Stimulated activated CD8-positive, alpha-beta memory T cell treated with anti-CD3 and anti-CD28 coated beads, Interleukin-15, amount 100 ng/mL, for 1 hour (primary cell): ENCODE data around the gene MEOX2.

ENCODE experiments used
- DNase-seq: peaks from one replicate; pipeline ENCODE4 v3.0.0-alpha.2; 2020; ENCODE audit warnings: low read depth

Gene MEOX2

DNA sequence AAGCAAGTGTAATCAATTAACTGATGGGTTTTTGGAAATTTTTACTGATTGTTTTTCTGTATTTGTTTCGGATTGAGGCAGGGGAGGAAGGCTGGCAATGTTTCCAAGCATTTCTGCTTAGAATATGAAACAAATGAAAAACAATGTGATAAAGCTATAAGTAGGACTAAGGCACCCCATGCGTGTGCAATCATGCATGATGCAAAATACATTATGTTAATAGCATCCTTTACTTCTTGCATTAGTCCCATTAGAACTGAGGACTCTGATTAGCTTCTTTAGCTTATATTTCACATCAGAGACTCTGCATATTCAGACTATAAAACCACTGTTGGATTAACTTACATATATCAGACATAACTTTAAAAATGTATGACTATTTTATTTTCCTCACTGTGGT, 76.0 kb downstream of the MEOX2 start:
- no peak for DNase-seq

DNA sequence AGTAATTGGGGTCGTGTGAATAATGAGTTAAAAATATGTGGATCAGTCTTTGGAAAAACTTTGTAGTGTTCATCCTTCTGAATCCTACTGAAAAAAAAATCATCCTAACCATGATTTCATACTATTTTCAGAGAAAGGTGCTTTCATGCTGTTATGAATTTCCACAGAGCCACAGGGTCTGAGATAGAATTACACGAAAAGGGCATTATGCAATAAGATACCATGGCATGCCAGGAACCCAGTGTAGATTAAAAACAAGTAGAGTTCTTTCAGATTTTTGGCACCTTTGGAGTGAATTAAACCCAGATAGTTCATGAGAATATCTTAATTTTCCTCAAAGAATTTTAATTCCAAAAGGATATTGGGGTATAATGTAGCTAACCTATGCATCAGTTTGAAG, 77.2 kb downstream of the MEOX2 start:
- DNase-seq, result no peak

DNA sequence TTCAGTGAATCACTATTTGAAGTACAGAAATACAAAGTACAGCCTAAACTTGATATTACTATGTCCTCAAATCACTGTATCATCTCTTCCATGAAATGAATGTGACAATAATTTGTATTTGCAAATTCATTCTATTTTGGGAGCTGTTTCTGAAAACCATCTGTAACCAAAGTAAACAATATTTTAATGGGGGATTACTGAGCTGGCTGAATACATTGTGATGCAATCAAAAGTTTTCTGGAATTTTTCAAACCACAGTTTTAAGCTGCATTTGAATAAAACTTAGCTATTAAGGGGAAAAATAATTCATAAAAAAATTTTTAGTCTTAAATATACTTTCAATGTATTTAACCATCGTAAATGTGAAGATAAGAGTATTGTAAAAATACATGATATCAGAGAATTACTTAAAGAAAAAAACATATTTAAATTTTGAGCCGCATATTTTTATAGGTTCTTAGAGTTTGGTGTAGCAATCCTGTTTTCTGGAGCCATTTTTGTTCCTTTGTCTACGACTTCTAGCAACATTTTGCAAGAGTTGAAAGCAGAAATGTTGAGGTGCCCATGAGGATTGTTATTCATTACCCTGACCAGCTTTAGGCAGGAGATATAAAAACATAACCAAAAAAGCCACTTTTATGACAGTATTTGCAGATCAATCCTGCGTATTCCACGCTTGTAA, 78.8 kb downstream of the MEOX2 start:
- DNase-seq, result no peak

DNA sequence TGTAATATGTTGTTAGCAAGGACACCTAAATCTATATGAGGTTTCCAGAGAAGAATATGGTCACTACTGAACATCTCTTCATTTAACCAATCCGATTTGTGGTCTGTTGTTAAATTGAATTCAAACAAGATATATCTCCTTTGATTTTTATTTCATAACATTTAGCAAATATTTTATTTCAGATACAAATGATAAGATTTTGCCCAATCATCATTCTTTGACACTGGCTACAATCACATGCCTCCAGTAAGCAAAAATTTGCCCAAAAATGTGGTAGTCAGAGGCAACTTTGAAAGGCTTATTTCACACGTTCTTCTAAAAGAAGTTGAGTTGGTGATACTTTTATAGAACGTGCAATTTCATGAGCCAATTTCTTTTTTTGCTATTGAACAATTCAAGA, 79.9 kb downstream of the MEOX2 start:
- no peak for DNase-seq

DNA sequence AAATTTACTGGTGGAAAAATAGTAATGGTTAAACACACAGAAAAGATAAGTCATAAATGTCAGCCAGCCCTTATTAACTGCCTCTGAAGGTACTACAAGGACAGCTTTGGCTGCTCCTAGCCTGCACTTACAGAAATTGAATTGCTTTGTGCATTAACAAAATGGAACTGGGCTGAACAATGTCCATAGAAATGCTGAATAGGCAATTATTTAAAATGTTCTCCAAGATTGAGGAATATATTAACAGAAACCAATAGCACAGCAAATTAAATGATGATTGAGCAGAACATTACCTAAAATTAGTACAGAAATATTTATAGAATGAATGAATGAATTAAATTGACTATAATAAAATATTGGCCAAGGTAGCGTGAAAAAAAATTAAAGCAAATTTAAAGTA, 82.3 kb downstream of the MEOX2 start:
- DNase-seq, result no peak

DNA sequence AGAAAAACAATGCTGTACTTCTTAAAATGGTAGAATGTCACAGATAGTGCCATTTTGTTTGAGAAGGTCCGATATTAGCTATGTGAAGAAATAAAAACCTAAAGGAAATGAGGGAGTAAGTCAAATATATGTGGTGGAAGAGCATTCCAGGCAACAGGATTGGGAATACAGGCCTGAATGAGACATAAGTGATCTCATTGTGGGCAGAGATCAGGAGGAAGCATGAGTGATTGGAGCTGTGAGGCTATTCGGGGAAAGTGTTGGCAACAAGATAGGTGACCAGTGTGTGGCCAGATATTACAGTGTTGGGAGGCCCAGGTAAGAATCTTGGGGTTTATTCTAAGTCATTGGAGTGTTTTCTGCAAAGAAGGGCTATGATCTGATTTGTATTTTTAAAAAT, 83.4 kb downstream of the MEOX2 start:
- no peak for DNase-seq

DNA sequence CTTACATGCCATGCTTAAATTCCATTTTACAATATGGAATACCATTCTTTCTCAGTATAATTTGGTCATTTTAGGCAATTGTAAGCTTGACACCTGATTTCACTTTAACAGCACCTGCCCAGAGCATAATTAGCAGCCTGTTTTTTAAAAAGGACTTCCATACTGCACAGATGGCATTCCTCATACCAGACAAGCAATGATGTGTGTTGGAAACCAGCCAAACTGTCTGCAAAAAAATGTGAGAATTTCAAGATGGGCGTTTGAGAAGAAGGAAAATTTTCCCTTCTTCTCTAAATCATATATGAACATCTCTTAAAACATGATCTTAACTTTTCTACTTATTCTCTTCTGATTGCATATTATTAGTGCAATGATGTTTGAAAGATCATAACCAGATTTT, 84.2 kb downstream of the MEOX2 start:
- no peak for DNase-seq

DNA sequence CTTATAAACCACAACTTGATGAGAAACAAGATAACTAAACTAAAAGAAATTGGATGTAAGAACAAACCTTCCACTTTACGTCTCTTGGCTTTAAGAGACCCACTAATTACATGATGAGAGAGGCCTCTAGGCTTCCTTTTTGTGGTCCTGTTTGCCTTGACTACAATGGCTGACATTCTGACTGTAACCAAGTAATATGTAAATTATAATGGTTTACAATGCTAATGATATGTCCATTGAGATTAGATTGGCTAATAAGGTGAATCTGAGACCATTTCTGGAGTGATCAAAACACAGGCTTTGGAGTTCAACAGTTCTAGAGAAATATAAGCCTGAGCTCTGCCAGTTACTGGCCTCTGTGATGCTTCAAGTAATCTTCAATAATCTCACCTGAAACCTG, 85.3 kb downstream of the MEOX2 start:
- DNase-seq, result no peak

DNA sequence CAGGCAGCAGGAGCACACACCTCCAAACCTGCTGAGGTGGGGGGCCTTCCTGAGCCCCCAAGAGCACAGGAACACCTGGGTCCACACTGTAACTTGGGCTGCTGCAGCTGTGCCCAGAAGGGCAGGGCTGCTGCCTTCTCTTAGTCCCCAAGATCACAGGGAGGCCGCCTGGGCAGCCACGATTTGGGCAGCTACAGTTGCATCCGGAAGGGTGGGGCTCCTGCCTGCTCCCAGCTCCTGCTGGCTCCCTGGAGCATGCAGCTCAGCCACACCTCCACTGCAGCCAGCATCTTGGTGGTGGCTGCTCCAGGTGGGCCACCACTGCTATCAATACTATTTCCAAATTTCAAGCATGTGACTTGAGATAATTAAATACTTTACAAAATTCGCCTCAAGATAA, 86.2 kb downstream of the MEOX2 start:
- no peak for DNase-seq

DNA sequence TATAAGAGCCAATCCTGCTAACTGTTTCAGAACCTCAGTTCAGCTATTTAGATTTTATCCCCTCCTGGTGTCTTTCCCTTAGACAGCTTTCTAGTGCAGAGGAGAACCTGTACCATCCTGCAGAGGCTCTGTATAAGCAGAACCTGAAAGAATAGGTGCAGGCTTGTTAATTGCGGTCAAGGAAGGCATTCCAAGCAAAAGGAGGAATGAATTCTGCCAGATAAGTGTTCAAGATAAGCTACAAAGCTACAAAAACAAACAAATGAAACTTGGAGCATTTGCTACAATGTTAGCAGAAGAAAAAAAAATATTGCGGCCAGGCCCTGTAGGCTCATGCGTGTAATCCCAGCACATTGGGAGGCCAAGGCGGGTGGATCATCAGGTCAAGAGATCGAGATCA, 92.0 kb downstream of the MEOX2 start:
- DNase-seq, result no peak

DNA sequence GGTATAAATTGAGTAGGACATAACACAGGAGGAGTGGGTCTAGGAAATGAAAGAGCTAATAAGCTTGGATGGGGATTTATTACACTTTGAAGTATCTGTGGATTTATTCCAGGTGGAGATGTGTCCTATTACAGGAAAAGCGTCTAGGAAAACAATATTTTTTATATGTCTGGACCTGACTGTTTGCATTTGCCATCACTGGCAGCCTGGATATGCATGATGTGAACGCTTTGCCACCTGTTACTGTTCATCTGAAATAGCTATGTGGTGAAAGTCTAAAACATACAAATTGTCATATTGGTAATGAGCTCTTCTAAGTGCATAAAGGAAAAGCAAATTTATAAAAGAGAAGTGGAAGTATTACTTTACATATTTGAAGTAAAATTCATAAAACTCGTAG, 93.1 kb downstream of the MEOX2 start:
- no peak for DNase-seq

DNA sequence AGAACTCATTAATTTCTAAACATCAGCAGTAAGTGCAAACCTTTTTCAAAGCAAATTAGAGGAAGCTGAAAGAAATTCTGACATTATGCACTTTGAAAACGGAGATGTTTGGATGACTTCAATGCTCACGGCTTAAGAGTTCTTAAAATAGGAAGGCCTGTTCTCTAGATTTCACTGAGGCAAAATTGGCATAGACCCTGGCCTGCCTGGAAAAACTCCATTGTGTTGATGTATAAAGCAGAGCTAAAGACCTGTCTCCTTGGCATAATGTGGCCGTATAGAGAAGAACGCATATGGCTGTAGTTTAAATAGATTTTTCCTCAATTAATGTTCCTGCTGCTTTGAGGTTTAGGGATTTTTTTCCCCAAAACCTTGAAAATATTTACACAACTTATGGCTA, 100.2 kb downstream of the MEOX2 start:
- DNase-seq, result no peak

DNA sequence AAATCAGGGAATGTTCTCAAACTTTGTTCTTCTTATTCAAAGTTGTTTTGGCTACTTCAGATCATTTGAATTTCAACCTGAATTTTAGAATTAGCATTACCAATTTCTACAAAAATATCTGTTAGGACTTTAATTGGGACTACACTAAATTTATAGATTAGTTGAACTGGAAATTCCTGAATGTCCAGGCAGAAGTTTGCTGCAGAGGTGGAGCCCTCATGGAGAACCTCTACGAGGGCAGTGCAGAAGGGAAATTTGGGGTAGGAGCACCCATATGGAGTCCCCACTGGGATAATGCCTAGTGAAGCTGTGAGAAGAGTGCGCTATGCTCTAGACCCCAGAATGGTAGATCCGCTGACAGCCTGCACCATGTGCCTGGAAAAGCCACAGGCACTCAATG, 101.9 kb downstream of the MEOX2 start:
- DNase-seq, result no peak

DNA sequence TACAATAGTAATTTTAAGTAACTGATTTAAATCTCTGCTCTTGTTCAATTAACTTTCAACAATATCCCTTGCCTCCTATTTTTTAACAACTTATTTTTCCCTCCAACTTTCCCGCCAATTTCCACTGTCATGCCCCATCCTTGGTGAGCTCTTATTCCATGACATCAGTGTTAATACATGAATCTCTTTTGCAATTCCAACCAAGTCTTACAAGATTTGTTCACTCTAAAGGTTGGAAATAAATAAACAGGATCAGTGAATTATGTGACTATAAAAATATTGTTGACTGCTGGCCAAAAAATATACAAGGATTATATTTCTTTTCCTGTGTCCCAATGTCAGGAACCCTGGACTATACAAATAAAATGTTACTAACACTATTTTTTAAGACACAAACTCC, 103.7 kb downstream of the MEOX2 start:
- DNase-seq, result no peak

DNA sequence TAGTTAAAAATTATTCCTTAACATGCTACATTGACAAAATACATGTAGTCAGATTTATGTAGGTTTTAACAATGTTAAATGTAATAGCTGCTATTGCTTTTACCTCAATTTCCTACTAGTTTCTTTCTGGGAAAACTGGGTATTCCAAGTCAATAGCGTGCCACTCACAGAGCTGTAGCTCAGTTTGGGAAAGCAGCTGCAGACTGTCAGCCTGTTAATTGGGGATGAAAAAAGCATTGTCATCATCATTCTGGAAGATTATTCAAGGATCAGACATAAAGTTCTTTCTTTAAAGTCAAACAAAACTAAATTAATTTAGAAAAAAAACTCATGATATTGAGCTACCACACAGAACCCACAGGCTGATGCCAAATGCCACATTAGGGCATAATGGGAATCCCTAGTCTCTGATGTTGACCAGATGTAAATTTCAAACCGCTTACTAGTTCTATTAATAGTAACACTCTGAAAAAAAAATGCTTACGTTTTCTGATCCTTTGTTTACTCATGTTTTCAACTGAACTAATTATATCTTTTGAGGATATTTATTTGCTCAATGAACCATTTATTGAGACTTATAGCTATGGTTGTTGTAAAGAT, 105.0 kb downstream of the MEOX2 start:
- no peak for DNase-seq

DNA sequence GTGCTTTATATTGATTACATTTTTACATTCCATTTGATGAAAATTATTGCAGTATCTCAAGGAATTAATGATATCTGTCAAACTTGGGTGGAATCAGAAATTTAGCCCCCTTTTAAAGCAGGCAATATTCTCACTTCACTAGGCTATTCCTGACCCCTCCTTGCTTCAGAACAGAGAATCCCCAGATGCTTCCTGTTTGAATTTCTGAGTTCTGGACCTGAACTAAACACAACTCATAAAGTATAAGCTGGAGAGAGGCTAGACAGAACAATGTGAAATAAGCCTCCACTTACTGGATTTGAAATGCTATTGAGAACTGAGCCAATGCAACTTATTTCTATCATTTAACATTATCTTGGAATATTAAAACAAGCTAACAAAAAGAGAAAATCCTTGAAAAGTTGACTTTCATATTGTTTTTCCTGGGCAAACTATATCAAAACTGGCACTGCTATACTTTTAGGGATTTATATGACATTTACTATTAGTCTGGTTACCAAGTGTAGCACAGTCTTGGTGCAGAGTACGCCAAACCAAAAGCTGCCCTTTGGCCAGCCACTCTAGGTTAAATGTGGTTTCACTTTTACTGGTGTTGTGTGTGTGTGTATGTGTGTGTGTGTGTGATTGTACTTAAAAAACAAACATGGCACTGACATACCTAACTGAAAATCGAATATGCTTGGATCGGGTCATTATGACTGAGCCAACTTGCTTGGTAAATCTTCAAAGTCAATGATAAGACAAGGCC, 105.7 kb downstream of the MEOX2 start:
- no peak for DNase-seq

DNA sequence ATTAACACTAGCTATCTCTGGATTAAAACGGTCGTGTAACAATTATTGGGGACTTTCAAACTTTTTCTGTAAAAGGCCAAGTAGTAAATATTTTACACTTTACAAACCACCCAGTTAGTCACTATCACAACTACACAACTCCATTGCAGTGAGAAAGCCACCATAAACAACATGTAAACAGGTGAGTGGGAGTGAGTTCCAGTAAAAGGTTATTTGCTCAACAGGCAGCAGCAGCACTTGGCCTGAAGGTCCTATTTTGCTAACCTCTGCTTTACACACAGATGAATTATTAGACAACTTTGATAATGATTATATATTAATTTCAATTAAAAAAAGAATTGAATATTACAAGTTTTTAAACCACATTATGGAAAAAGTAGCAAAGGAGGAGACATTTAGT, 108.9 kb downstream of the MEOX2 start:
- DNase-seq, result no peak

DNA sequence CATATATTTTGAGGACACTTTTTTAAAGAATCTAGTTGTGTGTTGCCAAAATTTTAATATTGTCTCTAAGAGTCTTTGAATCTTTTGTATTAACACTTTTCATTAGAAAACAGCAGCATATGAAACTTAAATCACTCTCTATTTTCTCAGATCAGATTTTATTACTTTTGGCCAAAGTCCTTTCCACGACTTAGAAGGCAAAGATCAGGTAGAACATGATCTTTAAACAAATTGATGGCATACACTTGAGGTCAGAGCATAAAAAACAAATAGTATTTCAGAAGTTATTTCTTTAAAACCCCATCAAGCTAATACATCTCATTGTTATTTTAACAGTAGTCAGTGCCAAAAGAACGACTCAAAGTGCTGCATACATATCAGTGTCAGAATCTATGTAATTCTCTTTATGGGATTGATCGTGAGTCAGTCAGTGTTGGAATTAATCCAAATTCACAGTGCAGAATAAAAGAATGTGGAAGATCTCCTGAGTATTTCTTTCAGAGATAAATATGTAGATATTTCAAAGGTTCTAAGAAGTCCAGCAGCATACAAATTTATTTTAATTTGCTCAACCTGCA, 115.1 kb downstream of the MEOX2 start:
- DNase-seq, result no peak

DNA sequence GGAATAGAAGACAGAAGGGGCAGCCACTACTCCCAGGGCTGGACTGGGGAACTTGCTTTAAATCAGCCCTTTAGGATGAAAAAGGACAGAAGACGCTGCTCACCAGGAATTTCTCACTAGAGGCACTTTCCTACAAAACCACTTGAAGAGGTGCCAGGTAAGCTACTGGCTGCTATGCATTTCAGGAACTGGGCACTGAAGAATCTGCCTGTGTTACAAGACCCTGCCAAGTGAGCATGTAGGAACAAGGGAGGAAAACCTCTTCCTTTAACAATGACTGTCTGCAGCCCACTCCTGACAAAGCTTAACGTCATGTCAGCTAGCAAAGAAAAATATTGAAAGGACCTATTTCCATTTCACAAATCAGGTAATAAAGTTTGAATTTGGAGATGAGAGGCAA, 118.8 kb downstream of the MEOX2 start:
- no peak for DNase-seq

DNA sequence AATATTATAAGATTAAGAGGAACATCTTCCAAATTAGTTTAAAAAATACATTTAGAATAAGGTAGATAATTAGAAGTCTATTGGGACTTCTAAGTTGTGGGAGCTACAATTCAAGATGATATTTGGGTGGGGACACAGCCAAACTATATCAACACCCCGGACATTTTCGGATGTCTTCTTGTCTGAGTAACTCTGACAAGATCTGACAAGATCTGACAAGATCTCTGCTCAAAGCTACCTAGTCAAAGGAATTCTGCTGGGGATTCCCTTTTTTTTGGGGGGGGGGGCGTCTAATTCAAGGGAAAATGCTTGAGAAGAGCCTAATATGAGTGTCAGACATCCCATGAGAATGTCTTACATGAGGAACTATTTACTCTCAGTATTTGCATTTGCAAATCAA, 119.4 kb downstream of the MEOX2 start:
- DNase-seq, result no peak

DNA sequence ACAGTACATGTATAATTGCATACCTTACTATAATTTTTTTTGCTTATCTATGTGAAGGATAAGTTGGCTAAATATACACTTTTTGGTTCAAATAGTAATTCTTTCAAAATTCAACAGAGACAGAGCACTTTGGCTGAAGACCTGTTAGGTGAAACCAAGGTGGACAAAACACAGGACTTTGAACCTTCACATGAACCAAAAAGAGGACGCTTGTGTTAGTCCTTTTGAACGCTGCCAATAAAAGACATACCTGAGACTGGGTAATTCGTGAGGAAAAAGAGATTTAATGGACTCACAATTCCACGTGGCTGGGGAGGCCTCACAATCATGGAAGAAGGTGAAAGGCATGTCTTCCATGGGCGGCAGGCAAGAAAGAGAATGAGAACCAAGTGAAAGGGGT, 120.0 kb downstream of the MEOX2 start:
- DNase-seq, result no peak

DNA sequence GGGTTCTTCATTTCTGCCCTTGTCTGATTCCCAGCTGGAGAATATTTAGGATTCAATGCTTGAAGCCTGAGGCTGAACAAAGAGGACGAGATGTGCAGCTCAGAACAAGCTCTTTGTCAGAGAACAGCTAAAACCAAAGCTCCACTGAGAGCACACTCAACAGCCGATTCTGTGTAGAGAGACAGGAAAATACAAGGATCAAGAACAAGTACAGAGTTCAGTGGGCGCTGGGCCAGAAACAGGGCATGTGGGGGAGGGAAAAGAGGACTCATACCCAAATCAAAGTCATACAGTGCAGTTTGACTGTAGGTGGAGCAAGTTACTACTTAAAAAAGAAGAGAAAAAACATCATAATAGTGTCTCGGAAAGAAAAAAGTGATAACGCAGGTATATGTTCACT, 124.6 kb downstream of the MEOX2 start, which contains the start of gene AGMO:
Gene AGMO, minus strand, starts transcription at position 181 of the 400 bp plus-strand sequence.
- no peak for DNase-seq
